K562 (cell line): ENCODE results near the gene ZSCAN22. TPM values are rescaled to one million over a fixed set of nuclear protein-coding genes. Genes with fewer than 3 reads are reported as not detected.

Experiments
- BRF1 ChIP-seq: IDR thresholded peaks from 3 replicates; pipeline ENCODE4 v1.6.1; 2011; ENCODE audit warnings: borderline replicate concordance, mild to moderate bottlenecking; ENCODE audit not compliant: insufficient read length; ENCODE audit errors: extremely low read depth
- CBFA2T3 ChIP-seq: fragments of 450-650 bp; IDR thresholded peaks from 2 replicates; pipeline ENCODE4 v1.6.1; 2017
- CREB1 ChIP-seq, 2 experiments: sonication (generic) in 1 of 2; formaldehyde crosslinking in 1 of 2; IDR thresholded peaks; 2 replicates each; pipeline versions ENCODE4 v1.6.1 to v1.8.0; 2012 to 2022; ENCODE audit warnings: inconsistent platforms in 1 of 2, mild to moderate bottlenecking in 1 of 2, missing genetic modification reagents in 1 of 2, moderate library complexity in 1 of 2
- FOXK2 ChIP-seq, 2 experiments: fragments of 450-650 bp; IDR thresholded peaks in 1 of 2; conservative IDR thresholded peaks in 1 of 2; 2 replicates each; pipeline ENCODE4 v1.6.1; 2016; ENCODE audit warnings: low read depth in 2 of 2, mild to moderate bottlenecking in 1 of 2
- FUS ChIP-seq: fragments of 200-400 bp; formaldehyde crosslinking; optimal IDR thresholded peaks from 2 replicates; pipeline ENCODE3; 2017; ENCODE audit warnings: low read depth, low read length
- GABPB2 ChIP-seq: fragments of 250-450 bp; sonication (Bioruptor Pico); conservative IDR thresholded peaks from 2 replicates; pipeline ENCODE4 v1.5.1; 2021; ENCODE audit warnings: mild to moderate bottlenecking
- NR2C1 ChIP-seq, 2 experiments: fragments of 450-650 bp; IDR thresholded peaks; 2 replicates each; pipeline ENCODE4 v1.6.1; 2017; ENCODE audit warnings: mild to moderate bottlenecking in 2 of 2, antibody characterized with exemption in 1 of 2, inconsistent platforms in 1 of 2, missing compliant biosample characterization in 1 of 2, missing genetic modification characterization in 1 of 2
- RBFOX2 ChIP-seq: fragments of 200-400 bp; formaldehyde crosslinking; IDR thresholded peaks from 2 replicates; pipeline ENCODE4 v1.6.1; 2017; ENCODE audit warnings: low read depth, mild to moderate bottlenecking, low read length, moderate library complexity
- RBM14 ChIP-seq: fragments of 200-400 bp; formaldehyde crosslinking; IDR thresholded peaks from 2 replicates; pipeline ENCODE4 v1.6.1; 2018; ENCODE audit warnings: low read depth, mild to moderate bottlenecking, low read length, moderate library complexity, borderline replicate concordance; ENCODE audit not compliant: insufficient read depth
- SAFB ChIP-seq: fragments of 200-400 bp; formaldehyde crosslinking; IDR thresholded peaks from 2 replicates; pipeline ENCODE4 v1.6.1; 2017; ENCODE audit warnings: low read depth, low read length, borderline replicate concordance
- SUPT5H ChIP-seq: fragments of 450-650 bp; IDR thresholded peaks from 2 replicates; pipeline ENCODE4 v1.6.1; 2016
- TRIM25 ChIP-seq: fragments of 450-650 bp; IDR thresholded peaks from 2 replicates; pipeline ENCODE4 v1.7.0; 2016; ENCODE audit warnings: borderline replicate concordance
- U2AF2 ChIP-seq: fragments of 200-400 bp; formaldehyde crosslinking; optimal IDR thresholded peaks from 2 replicates; pipeline ENCODE3; 2017; ENCODE audit warnings: low read depth, mild to moderate bottlenecking, low read length
- ZBTB5 ChIP-seq: fragments of 450-650 bp; IDR thresholded peaks from 2 replicates; pipeline ENCODE4 v1.6.1; 2017; ENCODE audit warnings: antibody characterized with exemption
- ZFP30 ChIP-seq: fragments of 250-450 bp; sonication (Bioruptor Pico); IDR thresholded peaks from 2 replicates; pipeline ENCODE4 v1.8.0; 2022; ENCODE audit warnings: moderate library complexity, mild to moderate bottlenecking, inconsistent platforms, borderline replicate concordance
- ZFP36 ChIP-seq: fragments of 150-350 bp; IDR thresholded peaks from 2 replicates; pipeline ENCODE4 v1.6.1; 2018; ENCODE audit warnings: low read length, low read depth; ENCODE audit not compliant: partially characterized antibody
- ZFX ChIP-seq: sonication (generic); formaldehyde crosslinking; IDR thresholded peaks from 2 replicates; pipeline ENCODE4 v1.8.0; 2022; ENCODE audit warnings: mild to moderate bottlenecking, missing genetic modification reagents, moderate library complexity
- ZNF449 ChIP-seq: fragments of 250-450 bp; sonication (Bioruptor Pico); IDR thresholded peaks from 2 replicates; pipeline ENCODE4 v1.8.0; 2022; ENCODE audit warnings: moderate library complexity, mild to moderate bottlenecking, inconsistent platforms
- ZNF511 ChIP-seq: sonication (generic); formaldehyde crosslinking; IDR thresholded peaks from 2 replicates; pipeline ENCODE4 v1.8.0; 2022; ENCODE audit warnings: mild to moderate bottlenecking, missing genetic modification reagents
- polyA plus RNA-seq, 8 experiments: library from polyadenylated mRNA; depleted of rRNA in 4 of 8; stranded (reverse) in 5 of 8; unstranded in 3 of 8; fragments of >200 nt; fragmentation: Nextera tagmentation in 2 of 8; fragmentation: Illumina TruSeq in 1 of 8; extraction: Ambion mirVana in 2 of 8; extraction: Trizol in 1 of 8; gene quantifications; 2 replicates each; pipeline versions ENCODE4 v1.2.1 to v1.2.3, GENCODE V29; 2011 to 2014; ENCODE audit warnings: inconsistent platforms in 1 of 8, missing spikeins in 1 of 8
- total RNA-seq, 7 experiments: library from RNA; depleted of rRNA in 6 of 7; stranded (reverse); fragments of >200 nt in 6 of 7; fragmentation: Illumina TruSeq in 2 of 7; extraction: Trizol in 2 of 7; gene quantifications; 2 replicates each; pipeline versions ENCODE4 v1.2.1 to v1.2.3, GENCODE V29; 2011 to 2021; ENCODE audit warnings: low replicate concordance in 1 of 7

Gene ZSCAN22
- total and polyA plus RNA-seq, 9 of the 15 experiments (the other 6 are each of a cell fraction or from before 2014, with no cell fraction given), result 0.98 to 5.3 (median 3.0) TPM

- TF ChIP-seq ZNF511 (CRISPR knock-in tag) (no peak; the same call in 1 of the 2 replicates), TRIM25 (no peak), ZFX (CRISPR knock-in tag) (no peak; the same call in 1 of the 2 replicates), FOXK2 (conservative IDR thresholded peaks at IDR 0.05 in 1 of 2, IDR thresholded peaks at IDR 0.05 in 1 of 2; ENCODE audit: low read depth in 2 of 2) (no peak; a peak in 1 of 4 replicates), SUPT5H (peak; percentile 17), GABPB2 (CRISPR knock-in tag) (no peak; the same call in 1 of the 2 replicates), ZFP30 (CRISPR knock-in tag) (no peak), SAFB (peak; percentile 29; the same call in 1 of the 2 replicates), ZFP36 (no peak), RBFOX2 (peak; percentile 85), ZBTB5 (no peak), CBFA2T3 (peak; percentile 39), CREB1 (IDR thresholded peaks at IDR 0.05) (no peak), CREB1 (CRISPR knock-in tag; IDR thresholded peaks at IDR 0.05) (0 out of 2 replicates have a peak, but pooled peaks have one; percentile 2), U2AF2 (no peak), BRF1 (no peak), ZNF449 (no peak), FUS (peak; percentile 51), RBM14 (no peak), NR2C1 (IDR thresholded peaks at IDR 0.05) (no peak; the same call in 1 of the 2 replicates), NR2C1 (tag; IDR thresholded peaks at IDR 0.05) (no peak)
Measured at GRCh38 chr19:58279042-58279924, 47.5 kb upstream of the ZSCAN22 start (continued).
